ENCODE measurements around the gene NMNAT1. TPM values are rescaled to one million over a fixed set of nuclear protein-coding genes. Genes with fewer than 3 reads are reported as not detected.
"Not testable (repeated sequence)": the region's sequence is repeated elsewhere in the genome, so short reads cannot be mapped to it uniquely, and the experiment has no call there.

Gene NMNAT1
- total RNA-seq, 1 donor from 2014 or later = 13.7 TPM

DNA sequence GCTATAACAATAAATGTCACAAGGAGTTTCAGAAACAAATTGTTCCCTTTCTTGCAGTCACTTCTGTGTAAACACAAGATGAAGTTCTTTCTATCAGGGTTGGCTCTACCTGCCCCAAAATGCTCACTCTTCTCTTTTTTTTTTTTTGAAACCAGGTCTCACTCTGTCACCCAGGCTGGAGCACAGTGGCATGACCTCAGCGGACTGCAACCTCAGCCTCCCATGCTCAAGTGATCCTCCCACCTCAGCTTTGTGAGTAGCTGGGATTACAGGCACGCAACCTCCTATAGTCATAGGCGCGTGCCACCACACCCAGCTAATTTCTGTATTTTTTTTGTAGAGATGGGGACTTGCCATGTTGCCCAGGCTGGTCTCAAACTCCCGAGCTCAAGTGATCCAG lies 22.7 kb upstream of the NMNAT1 start:
- DNase-seq (ENCODE audit: low spot score) = no peak

DNA sequence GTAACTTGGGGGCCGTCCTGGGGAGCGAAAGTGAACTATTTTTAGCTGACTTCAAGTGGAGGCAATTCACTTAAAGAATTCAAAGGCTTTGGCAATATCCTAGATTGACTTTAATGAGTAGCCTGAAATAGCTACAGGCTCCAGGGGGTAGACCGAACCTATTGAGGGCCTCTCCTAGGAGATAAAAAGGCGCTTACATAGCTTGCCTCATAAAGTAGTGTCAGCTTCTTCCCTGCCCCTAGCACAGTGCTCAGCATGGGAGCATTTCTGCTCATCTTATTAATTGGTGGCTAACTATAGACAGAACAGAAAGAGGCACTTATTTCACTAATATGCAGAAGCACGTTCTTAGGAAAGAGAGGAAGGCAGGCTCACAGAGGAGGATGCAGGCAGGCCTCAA lies 20.9 kb upstream of the NMNAT1 start:
- no peak for DNase-seq (ENCODE audit: low spot score)

DNA sequence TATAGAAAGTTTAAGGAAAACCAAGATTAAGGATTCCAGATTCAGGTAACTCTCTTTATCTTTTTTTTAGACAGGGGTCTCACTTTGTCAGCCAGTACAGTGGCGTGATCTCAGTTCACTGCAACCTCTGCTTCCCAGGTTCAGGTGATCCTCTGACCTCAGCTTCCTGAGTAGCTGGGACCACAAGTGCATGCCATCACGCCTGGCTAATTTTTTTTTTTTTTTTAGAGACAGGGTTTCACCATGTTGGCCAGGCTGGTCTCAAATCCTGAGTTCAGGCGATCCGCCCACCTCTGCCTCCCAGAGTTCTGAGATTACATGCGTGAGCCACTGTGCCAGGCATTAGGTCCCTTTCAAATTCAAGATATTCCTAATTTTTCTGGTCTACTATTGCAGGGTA lies 16.0 kb upstream of the NMNAT1 start:
- DNase-seq (ENCODE audit: low spot score) = no peak

DNA sequence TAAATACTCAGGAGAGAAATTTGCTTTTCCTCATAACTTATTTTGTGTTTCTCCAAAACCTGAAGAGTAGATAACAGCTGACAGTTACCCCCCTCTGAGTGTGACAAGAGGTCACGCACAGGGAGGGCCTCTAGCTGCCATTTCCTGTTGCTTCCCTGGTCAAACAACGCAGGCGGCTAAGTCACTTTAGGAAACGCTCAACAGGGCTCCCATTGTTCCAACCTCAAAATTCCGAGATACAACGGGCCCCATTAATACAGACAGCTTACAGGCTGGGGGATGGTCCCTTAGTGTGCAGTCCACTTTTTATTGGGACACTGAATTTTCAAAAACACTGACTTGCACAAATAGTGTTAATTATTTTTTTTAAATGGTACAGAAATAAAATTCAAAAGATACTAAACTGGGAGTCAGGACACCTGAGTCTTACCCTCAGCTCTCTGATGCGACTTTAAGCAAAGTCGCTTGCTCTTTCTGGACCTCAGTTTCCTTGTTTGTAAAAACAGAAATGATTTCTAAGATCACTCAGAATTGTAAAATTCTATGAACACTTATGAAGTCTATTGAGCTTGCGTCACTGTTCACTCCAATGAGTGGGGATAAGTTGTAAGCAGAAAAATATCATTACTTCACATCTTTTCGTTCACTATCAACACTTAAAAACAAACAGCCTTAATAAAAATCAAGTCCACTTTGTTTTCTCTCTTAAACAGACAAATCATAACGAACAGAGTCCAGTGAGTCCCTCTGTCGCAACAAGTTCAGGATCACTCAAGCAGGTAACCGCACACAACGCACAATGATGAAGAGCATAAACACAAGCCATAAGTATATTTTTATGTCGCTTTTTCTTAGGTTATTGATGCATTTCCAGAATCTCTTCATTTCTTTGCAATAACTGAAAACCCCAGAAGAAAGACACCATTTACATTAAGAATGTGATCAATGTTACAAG lies 13.6 kb upstream of the NMNAT1 start:
- no peak for DNase-seq (ENCODE audit: low spot score)

DNA sequence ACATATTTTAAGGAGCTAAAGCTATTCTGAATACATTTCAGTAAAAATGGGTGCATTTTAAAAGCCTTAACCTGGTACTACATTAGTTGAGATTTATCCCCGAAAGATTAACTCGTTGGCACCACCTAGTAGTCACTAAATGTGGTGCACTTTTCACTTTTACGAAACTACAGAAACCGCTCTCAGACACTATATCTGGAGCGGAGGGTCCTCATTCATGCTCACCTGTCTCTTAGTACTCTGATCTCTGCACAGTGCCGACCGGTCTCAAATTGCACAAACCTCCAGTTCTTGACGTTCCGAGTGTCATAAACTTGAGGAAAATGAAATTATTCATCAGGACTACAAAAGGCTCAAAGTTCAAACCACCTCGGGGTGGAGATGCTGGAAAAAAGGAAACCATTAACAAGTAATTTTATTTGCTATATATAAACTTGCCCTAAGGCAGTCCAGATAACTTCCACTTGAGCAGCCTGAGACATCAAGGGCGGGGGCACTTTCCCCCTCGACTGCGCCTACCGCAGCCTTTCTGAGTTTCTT lies 806 bp upstream of the NMNAT1 start:
- DNase-seq (ENCODE audit: low spot score) = no peak

DNA sequence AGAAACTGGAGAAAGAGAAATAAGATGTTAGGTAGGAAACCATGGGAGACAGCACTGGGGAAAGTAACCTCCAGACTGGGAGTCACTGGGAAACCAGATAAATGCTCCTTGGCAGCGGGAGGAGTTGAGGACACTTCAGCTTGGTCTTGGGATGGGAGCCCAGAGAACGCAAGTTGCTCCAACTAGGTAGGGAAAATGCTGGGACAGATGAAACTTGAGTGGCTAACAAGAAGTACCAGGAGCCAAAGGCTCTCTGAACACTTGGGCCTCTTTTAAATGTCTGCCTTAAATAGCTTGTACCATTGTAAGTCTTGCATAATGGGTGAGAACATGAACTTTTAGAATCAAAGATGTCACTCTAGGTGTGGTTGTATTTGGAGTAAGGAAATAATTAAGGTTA lies 3.0 kb downstream of the NMNAT1 start:
- no peak for DNase-seq (ENCODE audit: low spot score)

DNA sequence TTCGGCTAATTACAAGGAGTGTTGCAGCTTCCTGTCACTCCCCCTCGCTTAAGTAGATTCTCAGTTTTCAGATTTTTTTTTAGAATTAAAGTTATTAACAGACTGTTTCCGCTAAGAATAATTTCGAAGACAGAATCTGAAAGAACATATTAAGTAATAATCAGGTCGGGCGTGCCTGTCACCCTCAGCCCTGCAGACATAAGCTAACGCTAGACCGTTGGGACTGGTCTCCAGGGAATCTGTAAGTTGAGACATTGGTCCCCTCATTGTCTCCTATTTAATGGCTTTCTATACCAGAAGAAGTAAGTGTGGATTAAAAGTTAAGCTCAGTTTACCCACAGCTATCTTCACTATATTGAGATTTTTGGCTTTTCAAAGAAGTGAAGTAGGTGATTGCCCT lies 14.5 kb downstream of the NMNAT1 start:
- no peak for DNase-seq (ENCODE audit: low spot score)

DNA sequence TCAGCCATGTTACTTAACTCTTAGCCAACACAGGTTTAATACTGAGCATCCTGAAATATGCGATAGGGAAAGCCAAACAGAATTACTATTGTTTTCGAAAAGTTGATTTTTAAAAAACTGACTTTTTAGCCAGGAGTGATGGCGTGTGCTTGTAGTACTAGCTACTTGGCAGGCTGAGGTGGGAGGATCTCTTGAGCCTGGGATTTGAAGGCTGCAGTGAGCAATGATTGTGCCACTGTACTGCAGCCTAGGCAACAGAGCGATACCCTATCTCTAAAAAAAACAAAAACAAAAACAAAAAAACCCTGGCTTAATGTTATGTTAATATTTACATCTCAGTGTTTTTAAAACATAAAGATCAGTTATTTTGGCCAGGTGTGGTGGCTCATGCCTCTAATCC lies 16.7 kb downstream of the NMNAT1 start:
- no peak for DNase-seq (ENCODE audit: low spot score)

DNA sequence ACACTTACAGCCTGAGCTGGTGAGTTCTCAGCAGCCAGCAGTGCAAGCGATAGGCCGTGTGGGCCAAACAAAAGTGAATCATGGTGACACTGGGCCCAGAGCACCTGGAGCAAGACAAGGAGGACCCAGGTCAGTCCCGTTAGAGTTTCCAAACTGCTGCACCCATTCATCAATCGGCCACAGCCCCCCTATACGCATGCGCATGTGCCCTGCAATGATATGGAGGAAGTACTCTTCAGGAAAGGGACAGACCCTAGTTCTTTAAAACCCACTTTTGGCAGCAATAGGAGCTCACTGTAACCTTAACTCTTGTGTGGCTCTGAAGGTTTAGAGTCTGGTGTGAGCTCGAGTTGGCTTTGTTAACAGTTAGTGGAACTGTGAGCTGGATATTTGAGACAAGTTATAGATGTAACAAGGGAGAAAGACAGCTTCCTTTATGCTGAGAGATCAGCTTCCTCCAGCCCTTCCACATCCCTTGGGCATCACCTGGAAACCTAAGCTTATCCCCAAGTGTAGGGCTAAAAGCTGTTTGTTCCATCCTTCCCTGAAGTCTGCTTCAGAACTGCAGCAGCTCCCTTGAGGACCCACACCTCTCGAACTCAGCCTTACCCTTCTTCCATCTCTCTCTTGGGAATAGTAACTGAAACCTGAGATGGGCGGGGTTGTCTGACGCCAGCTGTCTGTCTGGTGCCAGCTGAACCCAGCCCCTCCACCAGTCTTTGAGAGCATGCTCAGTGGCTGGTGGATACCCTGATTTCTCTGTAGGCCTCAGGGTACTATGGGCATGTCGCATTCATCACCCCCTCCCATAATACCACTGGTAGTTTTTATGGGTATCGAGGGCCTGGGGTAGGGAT lies 17.7 kb downstream of the NMNAT1 start:
- DNase-seq (ENCODE audit: low spot score) = no peak

DNA sequence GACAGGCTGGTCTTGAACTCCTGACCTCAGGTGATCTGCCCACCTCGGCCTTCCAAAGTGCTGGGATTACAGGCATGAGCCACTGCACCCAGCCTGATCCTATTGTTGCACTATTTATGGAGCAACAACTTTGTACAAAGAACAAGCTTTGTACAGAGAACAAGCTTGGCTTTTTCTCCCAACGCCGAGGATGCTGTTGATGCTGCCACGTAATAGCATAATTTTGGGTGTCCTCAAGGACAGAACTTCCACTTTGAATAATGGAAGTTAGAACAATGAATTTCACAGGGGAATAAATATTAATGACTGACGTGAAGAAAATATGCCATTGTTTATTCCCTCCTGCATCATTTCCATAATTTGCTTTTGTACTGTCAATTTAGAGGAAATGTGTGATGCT lies 41.0 kb downstream of the NMNAT1 start:
- DNase-seq (ENCODE audit: low spot score) = no peak

DNA sequence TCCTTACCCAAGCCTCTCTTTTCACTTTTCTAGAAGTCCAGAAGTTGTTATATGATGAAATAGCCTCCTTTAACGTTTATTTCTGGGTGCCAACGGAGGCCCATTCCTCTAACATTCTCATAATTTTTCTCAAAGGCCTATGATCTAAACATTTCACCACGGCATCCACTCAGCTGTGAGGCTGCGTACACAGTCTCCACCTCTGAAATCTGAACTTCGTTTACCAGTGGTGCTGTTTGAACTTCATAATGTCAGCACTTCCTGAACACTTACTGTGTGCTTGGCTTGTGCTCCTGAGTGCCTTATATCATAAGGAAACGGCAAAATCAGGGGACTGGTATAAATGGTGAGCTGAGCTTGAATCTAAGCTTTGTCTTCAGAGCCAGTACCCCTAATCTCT lies 41.7 kb downstream of the NMNAT1 start:
- no peak for DNase-seq (ENCODE audit: low spot score)

DNA sequence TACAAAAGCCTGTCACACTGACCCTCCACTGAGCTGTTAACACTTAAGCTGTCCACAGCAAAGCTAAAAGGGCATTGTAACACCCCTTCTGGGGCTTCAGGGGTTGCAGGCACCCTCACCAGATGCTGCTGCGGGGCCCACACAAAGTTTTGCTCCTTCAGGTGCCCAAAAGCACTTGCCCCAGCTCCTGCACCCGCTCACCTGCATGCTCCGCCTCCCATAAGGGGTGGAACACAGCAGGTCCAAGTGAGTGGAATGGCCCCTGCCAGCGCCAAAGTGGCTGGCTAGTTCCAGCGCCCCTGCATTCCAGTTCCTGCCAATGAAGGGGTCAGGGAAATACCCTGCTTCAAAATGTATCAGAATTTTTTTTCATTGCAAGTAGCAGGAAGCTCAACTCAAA lies 46.5 kb downstream of the NMNAT1 start:
- DNase-seq (ENCODE audit: low spot score) = no peak

DNA sequence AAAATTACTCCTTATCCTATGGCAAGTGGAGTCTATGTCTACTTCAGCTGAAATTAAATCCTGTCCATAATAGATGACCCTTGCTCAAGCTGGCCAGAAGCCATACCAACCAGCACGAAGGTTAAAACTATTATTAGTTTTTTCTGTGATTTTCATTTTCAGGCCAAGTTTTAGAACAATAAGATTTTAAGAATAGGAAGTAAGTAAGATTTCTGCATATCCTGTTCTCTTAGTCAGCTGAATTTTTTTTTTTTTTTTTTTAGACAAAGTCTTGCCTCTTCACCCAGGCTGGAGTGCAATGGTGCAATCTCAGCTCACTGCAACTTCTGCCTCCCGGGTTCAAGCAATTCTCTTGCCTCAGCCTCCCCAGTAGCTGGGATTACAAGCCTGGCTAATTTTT lies 47.7 kb downstream of the NMNAT1 start:
- DNase-seq (ENCODE audit: low spot score) = no peak

DNA sequence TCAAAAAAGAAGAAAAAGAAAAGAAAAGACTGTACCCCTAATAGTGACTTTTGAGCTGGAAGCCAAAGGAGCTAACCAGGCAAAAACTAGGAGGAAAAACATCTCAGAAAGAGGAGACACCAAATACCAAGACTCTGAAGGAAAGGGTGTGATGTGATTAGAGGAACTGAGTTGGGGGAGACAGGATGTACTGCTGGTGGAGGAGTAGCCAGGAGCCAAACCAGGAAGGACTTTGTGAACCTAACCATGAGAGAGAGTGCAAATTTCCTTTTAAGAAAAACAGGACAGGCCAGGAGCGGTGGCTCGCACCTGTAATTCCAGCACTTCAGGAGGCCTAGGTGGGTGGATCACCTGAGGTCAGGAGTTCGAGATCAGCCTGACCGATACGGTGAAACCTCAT lies 49.6 kb downstream of the NMNAT1 start:
- DNase-seq (ENCODE audit: low spot score) = no peak

DNA sequence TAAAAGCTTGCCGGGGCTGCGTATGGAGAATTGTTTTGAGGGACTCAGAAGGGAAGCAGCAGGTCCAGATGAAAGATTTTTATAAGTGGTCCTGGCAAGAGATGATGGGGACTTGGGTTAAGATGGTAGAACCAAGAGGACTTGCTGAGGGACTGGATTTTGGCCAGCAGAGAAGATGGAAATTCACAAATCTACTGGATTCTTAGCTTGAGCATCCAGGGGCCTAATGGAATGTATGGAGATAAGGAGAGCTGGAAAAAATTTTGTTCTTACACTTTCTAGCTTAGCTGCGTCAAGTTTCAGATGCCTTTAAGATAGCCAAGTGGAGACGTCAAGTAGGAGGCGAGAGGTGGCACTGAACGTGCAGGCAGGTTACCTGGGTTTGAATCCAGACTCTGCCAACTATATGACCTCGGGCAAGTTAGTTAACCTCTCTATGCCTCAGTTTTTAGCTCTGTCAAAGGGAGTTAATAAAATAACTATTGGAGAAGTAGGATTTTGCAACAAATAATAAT lies 50.3 kb downstream of the NMNAT1 start:
- no peak for DNase-seq (ENCODE audit: low spot score)

DNA sequence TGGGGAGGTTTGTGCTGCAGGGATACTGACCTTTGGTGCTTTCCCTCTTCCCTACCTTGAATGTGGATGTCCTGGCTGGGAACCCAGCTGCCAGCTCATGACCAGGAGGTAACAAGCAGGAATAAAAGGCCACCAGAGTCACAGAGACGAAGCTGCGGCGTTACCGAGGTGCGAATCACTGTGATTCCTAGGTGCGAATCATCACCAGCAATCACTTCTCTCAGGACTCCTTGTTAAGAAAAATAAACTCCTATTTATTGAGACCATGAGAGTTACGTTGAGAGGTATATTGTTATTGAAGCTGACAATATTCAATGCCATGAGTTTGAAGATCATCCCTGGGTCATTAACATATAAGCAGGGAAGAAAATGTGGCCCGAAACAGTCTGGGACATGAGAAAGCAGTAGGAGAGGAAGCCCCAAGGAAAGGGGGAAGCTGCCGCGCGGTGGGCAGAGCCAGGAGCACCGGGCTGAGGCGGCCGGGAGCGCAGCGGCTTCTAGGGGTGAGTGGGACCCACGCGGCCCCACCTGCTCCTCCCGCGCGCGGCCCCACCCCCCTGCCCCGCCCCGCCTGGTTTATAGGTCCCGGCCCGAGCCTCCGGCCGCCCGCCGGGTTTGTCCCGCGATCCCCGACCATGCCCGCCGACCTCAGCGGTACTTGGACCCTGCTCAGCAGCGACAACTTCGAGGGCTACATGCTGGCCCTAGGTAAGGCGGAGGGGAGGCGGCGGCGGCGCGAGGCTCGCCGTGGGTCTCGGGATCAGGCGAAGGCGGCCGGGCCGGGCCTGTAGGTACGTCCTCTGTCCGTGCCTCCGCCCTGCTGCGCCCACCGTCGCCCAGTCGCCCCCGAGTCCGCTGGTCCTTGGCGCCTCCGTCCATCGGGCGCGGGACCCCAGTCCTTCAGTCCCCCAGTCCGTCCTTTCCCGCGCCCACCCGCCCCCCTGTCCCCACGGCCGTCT lies 53.6 kb downstream of the NMNAT1 start, which contains the start of gene RBP7:
Gene RBP7 (plus strand): TSS at position 605 of the 959 bp plus-strand sequence. CDS start 31 bp downstream, at position 636.
- DNase-seq (ENCODE audit: low spot score) = no peak

DNA sequence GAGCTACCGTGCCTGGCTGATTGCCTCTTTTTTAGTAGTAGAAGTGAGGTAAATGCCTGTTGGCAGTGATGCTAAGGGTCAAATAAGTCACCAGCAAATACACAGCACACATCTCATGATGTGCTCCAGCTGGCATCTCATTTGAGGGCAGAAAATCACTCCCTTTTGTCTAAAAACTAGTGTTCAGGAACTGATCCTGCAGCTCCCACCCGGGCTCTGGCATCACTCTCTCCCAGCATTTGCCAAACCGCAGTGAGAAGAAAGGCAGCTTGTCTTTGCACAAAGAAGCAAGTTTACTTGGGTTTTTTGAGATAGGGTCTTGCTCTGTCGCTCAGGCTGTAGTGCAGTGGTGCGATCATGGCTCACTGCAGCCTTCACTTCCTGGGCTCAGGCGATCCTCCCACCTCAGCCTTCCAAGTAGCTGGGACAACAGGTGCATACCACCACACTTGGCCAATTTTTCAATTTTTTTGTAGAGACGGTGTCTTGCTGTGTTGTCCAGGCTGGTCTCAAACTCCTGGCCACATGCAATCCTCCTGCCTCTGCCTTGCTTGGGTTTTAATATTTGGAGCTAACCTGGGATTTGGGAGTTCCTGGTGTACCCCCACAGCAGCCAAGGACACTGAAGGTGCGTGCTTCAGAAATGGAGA lies 57.9 kb downstream of the NMNAT1 start:
- no peak for DNase-seq (ENCODE audit: low spot score)

DNA sequence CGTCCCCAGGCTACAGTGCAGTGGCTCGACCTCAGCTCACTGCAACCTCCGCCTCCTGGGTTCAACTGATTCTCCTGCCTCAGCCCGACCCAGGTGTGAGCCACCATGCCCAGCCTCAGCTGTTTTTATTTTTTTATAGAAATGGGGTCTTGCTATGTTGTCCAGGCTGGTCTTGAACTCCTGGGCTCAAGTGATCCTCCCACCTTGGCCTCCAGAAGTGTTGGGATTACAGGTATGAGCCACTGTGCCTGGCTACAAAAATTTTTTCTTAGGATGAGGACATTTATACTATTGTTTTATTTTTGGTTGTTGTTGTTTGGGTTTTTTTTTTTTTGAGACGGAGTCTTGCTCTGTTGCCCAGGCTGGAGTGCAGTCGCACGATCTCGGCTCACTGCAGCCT lies 62.0 kb downstream of the NMNAT1 start:
- DNase-seq (ENCODE audit: low spot score) = not testable (repeated sequence)

DNA sequence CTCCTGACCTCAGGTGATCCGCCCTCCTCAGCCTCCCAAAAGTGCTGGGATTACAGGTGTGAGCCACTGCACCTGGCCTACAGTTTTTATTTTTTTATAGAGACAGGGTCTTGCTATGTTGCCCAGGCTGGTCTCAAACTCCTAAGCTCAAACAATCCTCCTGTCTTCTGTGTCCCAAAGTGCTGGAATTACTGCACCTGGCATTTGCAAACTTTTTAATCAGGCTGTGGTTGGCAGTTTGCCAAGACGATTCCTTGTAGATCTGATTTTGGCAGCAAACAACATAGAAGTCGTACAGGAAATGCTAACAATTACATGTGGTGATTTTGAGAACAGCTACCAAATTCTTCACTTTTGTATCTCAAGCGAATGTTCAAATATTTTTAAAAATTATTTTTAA lies 63.9 kb downstream of the NMNAT1 start:
- no peak for DNase-seq (ENCODE audit: low spot score)

DNA sequence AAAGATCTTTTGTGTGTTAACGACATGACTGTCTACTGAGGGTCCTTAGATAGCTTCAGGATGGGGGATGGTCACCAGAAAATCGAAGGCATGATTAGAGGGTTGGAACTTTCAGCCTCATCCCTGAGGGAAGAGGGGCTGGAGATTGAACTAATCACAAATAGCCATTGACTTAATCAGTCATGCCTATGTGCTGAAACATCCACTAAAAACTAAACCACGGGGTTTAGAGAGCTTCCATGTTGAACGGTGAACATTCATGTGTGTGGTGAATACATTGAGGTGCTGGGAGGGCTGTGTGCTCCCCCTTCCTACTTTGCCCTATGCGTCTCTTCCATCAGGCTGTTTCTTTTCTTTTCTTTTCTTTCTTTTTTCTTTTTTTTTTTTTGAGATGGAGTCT lies 70.7 kb downstream of the NMNAT1 start:
- no peak for DNase-seq (ENCODE audit: low spot score)

DNA sequence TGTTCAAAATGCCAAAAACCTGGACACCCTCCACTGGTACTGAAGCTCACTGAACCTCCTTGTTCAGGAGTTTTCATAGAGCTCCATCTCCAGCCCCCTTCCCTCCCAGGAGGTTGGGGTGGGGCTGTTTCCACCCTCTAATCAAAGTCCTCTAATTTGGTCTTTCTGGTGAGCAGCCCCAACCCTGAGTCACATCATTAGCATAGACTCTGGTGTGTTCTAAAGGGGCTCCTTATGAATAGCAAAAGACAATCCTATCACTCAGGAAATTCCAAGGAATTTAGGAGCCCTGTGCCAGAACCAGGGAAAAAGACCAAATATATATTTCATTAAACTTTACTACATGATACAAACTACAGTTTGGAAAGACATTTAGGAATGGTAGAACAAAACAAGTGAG lies 76.3 kb downstream of the NMNAT1 start:
- no peak for DNase-seq (ENCODE audit: low spot score)

Data from mucosa of gallbladder (tissue), 1 donor.